Amniotic stem cell (primary cell): Measurements from ENCODE around the gene PPM1H.

Experiments
- DNase-seq: peaks from one replicate; lab custom pipeline; 2025; lab: John Stamatoyannopoulos, UW

The PPM1H gene

DNA sequence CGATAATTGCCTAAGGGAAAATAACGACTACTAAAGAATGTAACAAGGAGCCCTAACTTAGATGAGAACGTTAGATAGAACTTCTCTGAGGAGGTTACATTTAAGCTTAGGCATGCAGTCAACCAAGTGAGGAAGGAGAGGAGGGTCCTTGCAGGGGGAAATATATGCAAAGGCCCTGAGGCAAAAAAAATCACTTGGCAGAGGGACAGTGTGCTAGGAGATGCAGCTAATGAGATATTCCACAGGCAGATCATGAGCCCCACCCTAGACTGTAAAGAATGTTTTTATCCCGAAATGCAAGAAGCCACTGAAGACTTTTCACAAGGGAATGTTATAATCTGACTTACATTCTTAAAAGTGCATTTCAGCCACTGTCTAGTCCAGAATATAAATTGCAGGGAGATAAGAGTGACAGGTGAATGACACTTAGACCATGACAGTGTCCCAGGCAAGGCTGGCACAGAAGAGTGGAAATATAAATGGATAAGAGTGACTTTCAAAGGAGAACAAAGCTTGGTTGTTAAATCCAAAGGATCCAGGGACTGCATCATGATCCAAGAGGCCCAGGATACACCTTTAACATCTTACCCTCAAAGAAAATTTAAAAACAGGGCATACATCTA lies 61.0 kb downstream of the PPM1H start:
- no peak for DNase-seq

DNA sequence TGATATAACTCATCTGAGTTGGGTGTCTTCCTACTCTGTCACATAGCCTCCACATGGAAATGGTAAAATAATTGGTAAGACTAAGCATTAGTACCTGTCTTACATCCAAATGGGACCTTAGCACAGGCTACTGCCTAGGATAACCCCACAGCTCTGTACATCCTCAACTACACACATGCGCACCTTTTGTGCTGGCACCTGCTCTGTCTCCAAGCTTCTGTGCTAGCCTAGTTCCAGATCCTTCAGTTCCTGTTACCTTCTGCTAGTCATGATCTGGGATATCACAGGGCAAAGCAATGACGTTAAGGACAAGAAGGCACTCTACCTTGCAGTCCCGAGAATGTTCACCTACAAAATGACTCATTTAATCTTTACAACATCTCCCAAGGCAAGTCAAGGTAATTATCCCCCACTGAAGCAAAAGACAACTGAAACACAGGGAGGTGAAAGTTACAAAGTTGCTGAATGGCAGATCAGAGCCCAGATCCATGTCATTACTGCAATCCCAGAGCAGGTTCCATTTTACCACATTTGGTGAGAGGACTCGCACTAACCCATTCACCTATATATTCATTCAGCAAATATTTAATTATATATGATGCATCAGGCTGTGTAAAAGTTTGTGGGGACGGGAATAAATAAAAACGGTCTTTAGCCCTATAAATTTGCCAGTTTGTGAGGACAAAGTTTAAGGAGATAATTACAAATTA lies 61.7 kb downstream of the PPM1H start:
- no peak for DNase-seq

DNA sequence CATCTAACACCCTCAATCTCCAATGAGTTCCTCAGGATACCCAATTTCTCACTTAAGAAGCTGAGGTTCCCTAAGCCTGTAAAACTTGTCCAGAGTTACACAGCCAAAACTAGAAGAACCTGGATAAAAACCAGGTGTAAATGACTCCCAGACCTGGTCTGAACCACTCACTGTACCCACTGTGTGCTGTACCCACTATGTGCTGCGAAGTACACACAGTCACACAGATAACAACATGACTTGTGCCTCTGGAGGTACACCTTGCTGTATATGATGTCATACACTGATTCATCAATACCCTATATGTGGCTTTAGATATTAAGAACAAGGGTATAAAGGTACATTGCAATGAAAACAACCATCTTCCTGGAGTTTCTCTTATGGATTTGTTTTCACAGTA lies 66.1 kb downstream of the PPM1H start:
- DNase-seq = no peak

DNA sequence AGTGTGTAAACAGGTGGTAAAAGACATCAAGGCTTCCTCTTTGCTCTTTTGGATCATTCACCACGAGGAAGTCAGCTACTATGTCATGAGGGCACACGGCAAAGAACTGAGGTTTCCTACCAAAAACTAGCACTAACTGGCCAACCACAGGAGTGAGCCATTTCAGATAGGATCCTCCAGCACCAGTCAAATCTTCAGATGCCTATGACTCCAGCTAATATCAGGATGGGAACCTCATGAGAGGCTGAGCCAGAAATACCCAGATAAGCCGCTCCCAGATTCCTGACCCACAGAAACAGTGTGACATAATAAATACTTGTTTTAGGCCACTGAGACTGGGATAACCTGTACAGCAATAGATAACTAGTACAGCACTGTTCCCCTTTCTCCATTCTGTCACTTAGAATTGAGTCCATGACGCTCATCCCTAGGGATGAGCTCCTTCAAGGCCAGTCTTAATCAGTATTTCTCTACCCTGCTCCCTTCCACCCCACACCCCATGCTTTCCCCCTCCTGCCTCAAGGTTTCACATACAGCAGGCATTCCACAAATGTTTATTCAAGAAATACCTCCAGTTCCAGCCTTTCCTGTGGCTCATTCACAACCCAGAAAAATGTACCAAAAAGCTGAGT lies 68.4 kb downstream of the PPM1H start:
- no peak for DNase-seq

DNA sequence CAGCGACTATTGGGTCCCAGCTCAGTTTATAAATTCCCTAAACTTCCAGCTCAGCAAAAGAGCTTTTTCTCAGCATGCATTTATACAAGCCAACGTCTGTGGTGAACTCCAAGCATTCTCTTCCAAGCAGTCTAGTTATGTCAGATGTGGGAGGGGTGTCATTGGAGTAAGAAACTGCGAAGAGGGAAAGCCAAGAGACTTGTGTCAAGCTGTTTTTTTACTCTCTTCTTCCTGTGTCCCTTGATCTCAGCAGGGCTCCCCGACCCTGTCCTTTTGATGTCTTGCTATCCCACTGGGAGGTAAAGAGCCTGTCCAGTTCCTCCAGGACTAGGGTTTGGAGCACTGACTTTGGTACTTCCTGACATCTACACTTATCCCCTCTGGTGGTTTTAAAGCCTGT lies 69.0 kb downstream of the PPM1H start:
- no peak for DNase-seq

DNA sequence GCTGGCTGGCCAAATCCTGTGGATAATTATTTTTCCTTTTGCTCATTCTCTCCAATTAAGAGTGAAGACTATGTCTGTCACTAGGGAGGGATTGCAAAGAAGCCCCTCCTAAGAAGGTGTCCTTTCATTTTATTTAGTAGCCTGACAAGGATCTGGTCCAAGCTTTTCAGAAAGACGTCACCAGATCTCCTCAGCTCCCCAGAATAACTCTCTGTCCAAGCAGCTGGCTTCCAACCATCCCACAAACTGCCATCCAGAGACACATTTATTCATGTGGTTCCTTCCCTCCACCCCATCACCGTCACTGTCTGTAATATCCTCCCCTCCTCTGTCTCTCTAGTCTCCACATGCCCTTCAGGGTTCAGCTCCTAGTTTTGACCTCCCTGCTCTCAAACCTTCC lies 69.9 kb downstream of the PPM1H start:
- DNase-seq = no peak

DNA sequence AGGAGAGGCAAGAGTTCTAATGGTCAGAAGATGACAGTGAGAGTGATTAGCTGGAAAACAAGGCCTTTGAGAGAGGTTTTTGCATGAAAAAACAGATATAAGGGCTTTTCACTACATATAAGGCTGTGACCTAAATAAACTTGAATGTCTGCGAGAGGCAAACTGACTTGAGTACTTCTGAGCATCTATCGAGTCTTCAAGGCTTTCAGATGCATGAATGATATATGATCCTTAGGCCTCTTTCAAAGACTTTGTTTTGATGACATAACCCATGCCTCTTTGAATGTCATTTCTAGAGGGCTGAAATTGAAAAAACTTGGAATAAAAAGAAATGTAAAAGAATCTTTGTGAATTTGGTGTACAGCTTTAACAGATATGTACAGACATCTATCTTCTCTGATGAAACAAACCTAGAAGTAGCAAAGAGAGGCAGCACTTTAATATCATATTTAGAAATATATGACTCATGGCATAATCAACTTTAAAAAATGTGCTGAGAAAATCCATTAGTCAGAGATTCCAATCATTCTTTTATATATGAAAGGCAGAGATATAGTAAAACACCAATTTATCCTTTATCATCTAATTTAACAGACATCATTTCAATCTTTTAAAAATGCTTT lies 72.6 kb downstream of the PPM1H start:
- peak; percentile 21 for DNase-seq

DNA sequence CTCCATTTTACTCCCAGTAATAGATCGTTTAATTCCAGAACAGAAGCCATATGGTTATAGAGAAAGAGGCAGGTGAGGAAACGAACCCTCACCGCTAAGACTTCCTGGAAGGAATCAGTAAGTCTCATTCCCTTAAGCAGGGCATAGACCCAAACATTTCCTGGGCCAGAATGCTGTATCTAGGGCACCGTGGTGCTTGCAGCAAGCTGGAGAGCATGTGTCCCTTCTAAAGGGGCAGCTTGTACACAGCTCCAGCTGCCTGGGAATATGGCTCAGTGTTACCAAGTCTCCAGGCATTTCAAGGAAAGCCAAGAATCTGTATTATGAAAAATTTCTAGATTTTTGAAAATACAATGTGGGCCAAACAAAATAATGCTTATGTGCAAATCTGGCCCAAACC lies 73.4 kb downstream of the PPM1H start:
- no peak for DNase-seq

DNA sequence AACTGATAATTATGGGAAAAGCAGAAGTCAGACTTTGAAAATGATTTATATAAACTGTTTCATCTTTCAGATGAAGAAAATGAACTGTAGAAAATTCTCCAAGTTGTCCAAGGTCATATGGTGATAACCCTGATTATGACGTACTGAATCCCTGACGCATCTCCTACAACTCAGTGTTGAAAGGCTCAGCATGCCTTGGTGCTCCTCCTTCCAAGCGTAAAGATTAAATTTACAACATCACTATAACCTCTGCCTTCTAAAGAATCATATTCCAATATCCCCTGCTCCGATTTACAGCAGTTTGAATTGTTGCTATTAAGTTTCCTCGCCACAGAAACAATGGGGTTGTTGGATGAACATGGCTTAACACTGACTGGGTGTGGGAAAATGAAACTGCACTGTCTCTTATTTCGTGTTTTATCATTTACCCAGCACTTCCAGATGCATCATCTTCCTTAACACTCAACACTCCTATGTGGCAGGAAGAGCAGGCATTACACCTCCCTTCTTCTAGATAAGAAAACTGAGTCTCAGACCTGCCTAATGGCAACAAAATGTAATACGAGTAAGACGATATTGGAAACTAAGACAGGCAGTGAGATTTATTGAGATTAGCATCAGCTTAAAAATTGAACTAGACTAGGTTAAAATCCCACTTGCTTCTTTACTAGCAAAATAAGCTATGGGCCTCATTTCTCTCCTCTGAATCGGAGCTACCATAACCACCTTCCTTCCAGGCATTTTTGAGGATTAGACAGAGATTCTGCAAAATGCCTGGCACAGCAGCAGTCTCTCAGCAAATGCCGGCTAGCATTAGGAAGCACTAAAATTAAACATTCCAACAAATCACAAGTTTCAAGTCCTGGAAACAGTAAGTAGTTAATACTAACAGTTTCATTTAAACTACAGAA lies 74.2 kb downstream of the PPM1H start:
- DNase-seq = no peak

DNA sequence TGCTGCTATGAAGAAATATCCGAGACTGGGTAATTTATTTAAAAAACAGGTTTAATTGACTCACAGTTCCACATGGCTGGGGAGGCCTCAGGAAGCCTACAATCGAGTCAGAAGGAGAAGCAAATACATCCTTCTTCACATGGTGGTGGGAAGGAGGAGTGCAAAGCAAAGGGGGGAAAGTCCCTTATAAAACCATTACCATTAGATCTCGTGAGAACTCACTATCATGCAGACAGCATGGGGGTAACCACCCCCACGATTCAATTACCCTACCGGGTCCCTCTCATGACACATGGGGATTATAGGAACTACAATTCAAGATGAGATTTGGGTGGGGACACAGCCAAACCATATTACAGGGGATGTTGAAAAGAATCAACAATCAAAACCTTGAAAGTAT lies 74.9 kb downstream of the PPM1H start:
- DNase-seq = no peak

DNA sequence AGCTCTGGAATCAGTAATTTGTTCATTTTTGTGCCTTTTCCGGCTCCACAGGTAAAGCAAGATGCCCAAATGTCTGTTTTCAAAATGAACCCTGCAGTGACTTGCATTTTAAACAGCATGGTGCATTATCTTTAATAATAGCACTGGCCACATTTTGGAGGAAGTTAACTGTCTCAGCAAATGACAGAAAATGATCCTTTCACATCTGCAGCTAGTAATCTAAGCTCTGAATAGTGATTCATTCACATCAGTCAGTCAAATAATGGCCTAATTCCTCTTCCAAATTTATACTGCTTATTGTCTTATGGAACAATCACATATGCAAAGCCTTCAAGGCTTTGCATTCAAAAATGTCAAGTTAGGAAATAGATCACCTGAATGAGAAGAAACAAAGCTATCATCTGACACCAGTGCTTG lies 75.6 kb downstream of the PPM1H start:
- no peak for DNase-seq

DNA sequence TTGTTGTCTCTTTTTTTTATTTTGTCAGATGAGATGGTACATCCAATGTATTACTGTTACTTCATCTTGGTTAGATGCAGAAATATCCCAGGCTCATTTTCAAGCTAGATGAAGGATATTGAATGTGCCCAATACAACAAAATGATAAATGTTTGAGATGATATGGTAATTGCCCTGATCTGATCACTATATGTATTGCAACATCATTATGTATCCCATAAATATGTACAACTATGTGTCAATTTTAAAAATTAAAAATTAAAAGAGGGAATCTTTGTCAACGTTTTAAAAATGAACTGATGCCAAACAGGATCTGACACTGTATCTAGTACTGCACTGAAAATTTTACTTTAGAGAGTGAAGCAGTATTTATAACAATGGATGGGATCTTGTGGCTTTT lies 78.5 kb downstream of the PPM1H start:
- DNase-seq = no peak

DNA sequence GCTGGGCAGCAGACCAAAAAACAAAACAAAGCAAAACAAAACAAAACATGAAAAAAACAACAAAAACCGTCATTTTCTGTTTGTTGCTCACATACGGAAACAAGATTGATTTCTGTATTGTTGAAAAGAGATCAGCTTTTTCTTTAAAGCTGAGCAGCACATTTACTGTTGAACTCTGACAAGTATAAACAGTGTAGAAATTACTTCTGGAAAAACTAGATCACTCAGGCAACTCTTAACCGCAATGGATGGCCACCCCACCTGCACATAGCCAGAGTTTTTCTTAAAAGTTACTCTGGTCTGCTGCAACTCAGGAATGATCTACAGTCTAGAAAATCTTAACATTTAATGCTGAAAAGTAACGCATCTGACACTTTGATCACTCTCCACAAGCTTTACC lies 80.9 kb downstream of the PPM1H start:
- no peak for DNase-seq

DNA sequence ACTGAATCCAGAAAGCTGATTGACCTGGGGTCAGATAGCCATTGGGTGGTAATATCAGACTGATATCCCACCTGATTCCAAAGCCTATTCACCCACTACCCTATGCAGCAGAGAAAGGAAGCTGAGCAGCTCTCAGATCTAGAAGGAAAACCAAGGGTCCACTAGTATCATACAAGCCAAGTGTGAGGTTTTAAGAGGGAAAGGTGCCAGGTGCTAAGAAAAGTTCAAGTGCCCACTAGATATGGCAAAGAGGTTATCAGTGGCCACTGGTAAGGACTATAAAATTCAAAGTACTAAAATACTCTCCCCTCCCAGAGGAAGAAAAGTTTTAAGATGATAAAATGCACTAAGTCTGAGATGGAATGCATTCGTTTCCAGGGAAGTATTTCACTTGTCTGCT lies 85.6 kb downstream of the PPM1H start:
- no peak for DNase-seq

DNA sequence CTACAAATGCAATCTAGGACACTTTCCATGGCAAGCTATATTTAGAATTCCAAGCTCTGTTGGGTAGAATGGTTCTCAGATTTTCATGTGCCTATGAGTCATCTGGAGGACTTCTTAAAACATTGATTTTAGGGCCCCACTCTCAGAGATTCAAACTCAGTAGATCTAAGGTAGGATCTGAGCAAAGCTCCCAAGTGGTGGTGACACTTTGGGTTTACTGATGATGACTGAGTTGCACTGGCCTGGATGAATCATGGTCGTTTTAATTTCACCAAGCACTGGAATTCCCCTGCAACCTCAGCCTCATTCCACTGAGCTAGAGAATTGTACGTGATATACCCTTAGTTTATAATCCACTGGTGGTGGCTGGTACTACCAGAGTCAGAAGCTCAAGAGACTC lies 86.5 kb downstream of the PPM1H start:
- DNase-seq = peak; percentile 77

DNA sequence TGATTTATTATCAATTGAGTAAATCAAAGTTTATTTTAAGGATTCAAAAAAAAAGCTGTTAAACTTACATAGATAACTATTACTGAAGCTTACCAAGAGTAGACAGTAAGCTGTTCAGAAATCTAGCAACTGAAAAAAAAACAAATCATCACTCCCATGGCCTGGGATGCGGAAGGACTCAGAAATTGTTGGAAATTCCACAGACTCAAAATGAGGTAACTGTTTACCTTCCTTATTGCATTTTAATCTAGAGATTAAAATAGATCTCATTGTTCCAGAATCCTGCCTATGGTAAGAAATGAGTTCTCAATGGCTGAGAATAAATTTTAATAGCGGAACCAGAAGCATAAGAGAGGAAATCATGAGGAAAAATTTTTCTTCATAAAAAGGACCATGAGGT lies 87.2 kb downstream of the PPM1H start:
- DNase-seq = no peak

DNA sequence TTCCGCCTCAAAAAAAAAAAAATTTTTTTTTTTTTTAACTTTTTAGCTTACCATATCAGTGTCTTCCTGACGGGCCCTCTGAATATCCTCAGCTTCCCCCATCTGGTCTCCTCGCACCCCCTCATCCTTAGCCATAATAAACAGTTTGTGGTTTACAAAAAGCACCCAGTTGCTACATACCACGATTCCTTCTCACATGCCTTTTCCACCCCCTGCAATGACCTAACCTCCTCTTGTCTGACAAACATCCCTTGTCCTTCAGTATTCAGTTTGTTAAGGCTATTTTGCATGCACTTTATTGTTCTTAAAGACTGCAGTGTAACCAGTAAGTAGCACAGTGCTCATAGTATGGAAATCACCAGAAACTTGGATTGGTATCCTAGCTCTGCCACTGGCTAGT lies 88.5 kb downstream of the PPM1H start:
- DNase-seq = no peak

DNA sequence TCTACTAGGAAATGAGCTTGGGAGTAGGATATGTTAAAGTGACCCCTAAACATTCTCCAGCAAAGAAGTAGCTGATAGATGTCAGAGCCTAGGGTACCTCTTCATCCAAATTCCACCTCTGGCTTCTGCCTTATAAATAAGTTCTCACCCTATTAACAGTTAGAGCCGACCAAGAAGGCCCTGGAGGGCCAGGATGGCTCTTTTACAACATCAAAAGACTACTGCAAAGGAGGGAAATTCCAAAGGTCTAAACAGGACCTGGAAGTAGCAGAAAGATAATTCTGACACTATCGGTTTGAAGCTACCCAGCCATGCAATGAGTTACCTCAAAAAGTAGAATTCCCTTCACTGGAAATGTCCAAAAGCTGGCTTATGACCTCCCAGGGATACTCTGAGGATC lies 90.0 kb downstream of the PPM1H start:
- no peak for DNase-seq

DNA sequence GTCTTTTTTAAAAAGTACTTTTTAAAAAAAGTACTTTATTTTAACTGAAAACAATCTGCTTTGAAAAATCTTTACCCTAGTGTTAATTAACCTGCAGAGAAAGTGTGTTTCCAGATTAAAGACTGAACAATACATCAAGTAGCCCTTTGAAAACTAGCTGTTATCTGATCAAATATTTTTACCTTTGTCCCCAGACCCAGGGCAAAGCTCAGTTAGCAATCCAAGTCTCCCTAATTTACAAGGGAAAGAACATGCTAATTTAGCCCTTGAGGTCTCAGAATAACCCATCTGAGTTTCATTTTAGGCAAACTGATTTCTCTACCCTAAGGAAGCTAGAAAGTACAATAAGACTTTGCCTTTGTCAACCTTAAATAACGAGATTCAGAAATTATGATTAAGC lies 91.2 kb downstream of the PPM1H start:
- no peak for DNase-seq

DNA sequence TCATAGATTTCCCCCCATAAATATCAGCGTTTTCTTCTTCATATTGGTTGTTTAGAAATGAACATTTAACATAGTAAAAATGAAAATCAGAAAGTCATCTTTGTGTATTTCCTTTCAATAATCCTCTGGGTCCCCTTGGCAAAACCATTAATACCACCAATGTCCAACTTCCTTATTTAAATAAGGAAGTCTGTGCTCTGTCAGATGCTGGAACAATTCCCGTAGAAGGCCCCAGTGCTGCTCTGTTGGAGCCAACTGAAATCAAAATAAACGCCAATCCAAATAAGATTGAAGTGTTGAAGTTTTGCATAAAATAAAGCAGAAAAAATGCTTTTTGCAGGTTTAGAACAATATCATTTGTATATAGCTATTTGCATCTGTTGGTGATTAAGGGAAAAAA lies 93.1 kb downstream of the PPM1H start:
- no peak for DNase-seq

DNA sequence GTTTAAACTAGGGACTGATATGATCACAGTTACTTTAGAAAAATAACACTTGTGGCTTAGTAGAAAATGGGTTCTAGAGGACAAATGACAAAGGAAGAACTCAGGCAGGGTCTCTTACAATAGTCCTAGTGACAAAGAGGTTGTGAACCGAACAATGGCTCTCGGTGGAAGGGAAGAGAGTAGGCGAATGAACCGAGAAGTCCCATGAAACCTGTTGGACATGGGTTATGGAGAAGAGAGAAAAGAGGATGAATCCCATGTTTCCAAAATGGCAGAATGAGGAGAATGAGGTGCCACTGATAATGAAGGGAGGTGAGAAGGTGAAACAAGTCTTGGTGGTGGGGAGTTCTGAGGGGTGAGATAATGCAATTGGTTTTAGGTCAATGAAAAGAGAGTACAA lies 94.1 kb downstream of the PPM1H start:
- no peak for DNase-seq
